ENCODE data around the gene TACR2.
A peak's percentile ranks its signal among the peaks of the same experiment; 100 is the strongest.

Gene TACR2

DNA sequence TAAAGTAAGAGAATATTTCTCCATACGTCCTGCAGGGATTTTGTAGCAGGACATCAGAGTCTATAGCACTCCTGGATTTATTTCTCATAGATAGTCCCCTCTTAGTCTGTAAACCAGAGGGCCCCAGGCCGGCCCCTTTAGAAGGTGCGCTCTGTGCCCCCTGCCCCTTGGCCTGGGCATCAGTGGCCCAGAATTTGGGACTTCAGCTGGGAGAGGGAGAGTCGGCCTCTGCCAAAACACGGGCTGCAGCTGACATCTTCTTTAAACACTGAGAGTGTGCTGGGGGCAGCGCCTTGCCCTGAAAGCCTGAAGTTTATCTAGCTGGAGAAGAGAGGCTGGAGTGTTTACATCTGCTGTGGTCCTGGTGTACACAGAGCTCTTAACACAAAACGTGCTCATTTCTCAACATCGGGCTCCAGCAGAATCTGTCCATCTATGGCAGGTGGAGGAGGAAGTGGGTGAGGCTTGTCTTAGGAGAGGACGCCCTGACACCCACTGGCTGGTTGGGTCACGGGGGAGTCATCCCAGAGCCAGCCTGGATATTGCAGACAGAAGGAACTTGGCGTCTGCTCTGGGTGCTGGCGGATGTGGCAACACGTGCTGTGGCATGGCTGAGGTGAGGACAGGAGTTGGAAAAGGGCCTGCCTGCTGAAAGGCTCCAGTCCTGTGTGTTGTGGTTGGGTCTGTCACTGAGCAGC, 5.0 kb upstream of the TACR2 start:
- FAIRE-seq: no peak
- DNase-seq (ENCODE audit: insufficient read length, low spot score): no peak

DNA sequence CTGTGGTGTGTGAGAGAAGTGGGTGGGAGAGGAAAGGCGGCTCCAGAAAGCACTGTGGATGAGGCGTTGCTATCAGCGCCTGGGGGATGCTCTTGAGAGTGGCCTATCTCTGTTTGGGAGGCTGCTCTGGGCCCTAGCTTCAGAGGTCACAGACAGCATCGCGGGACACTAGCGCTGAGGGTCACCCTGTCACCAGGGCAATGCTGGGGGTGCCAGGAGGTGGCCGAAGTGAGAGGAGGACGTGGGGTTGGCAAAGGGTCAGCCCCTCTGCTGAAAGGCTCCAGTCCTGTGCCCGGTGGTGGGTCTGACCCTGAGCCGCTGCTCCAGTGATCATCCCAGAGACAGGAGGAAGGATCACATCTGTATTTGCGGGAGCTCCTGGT, 3.0 kb upstream of the TACR2 start:
- no peak for FAIRE-seq
- no peak for DNase-seq (ENCODE audit: insufficient read length, low spot score)

DNA sequence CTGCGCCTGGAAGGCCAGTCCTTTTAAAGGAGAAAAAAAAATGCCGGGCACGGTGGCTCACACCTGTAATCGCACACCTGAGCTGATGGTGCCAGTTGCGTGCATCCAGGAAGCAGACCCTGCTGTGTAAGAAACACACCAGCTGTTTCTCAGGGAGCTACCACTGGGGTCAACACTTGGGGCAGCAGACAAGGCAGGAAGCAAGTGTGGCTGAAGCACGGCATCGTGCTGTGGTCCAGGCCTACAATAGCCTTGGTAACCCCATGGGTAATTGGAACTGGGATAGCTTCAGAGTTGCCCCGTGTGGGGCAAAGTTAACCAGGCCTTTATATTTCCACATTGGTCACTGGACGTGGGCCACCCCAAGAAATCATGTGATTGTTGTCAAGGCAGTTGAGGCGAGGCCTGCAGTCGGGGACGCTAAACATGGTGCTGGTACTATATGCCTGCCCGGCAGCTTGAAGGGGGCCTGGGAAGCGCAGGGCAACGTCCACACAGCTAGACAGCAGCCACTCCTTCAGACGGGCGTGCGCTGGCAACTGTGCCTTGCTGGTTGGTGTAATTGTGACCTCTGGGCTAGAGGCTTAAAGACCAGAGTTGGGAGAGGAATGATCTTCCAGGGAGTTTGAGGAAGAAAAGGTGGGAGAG, 2.5 kb upstream of the TACR2 start:
- no peak for FAIRE-seq
- no peak for DNase-seq (ENCODE audit: insufficient read length, low spot score)

DNA sequence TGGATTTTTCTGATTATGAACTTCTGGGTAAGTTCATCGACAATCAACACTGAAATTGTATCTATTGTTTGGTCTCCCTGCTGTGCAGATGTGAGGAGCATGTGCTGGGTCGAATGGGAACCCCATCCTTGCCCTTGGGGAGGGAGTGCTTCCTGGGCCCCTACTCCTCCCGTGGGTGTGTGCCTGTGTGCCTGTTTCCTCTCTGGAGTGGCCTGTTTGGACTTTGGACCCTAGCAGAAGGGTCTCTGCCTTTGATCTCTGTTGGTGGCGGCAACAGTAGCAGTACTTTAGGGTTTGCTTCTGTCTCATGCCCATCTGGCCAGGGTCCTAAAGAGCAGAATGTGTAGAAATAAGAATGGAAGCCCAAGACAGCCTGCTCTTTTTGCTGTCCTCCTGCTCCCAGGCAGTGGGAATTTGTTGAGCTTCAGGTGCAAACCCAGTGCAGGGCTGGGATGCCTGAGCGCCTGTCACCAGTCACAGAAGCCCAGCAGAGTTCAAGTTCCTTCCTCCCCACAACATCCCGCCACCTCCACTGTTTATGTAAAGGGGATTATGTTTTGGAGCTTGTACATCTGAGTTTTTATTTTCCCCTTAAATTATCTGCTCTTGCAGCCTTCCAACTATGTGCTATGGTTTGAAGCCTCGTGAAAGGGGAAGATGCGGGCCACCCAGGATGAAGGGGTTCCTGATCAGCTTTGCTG, 1.5 kb upstream of the TACR2 start:
- FAIRE-seq (no peak), DNase-seq (ENCODE audit: insufficient read length, low spot score) (no peak)

DNA sequence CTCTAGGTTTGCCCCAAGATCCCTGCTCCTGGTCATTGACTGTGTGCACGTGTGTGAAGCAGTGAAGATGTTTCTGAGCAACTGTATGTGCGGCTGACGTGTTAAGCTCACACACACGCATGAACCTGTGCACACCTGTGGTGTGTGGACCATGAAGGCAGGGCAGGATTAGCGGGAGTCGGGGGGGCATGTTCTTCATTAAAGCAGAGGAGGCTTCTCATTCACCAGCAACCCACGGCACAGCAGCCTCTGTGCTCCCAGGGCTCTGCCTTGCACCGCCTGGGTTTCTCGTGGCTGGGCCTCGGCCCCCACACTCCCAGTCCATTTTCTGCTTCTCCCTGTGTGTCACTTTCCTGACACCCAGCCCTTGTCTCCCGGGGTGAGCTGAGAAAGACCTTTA, 824 bp upstream of the TACR2 start:
- no peak for DNase-seq (ENCODE audit: insufficient read length, low spot score)
- FAIRE-seq: no peak

DNA sequence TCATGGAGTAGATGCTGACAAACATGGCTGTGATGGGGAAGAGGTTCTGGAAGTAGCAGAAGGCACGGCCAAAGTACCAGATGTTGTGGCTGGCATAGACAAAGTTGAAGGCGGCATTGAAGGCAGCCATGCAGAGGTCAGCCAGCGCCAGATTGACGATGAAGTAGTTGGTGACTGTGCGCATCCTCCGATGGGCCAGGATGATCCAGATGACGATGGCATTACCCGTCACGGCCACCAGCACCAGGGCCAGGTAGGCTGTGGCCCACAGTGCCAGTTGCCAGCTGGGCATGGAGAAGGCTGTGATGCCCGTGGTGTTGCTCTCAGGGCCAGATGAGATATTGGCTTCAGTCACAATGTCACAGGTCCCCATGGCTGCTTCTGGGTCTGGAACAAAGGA, 767 bp downstream of the TACR2 start:
- DNase-seq (ENCODE audit: insufficient read length, low spot score): no peak
- no peak for FAIRE-seq

DNA sequence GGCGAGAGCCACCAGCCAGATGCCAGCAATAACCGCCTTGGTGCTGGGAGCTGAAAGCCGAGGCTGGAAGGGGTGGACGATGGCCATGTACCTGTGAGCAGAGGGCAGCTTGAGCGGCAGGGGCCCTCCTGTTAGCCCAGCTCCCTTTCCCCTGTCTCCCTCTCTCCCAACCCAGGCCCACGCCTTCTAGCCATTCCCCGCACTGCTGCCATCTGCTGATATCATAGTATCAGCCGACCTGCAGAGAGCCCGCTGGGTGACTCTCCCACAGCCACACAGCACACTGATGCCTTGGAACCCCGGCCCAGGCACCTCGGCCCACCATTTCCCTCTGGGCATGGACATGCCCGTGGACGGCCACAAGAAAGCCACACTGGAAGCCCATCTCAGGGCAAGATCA, 1.7 kb downstream of the TACR2 start:
- no peak for FAIRE-seq
- no peak for DNase-seq (ENCODE audit: insufficient read length, low spot score)

DNA sequence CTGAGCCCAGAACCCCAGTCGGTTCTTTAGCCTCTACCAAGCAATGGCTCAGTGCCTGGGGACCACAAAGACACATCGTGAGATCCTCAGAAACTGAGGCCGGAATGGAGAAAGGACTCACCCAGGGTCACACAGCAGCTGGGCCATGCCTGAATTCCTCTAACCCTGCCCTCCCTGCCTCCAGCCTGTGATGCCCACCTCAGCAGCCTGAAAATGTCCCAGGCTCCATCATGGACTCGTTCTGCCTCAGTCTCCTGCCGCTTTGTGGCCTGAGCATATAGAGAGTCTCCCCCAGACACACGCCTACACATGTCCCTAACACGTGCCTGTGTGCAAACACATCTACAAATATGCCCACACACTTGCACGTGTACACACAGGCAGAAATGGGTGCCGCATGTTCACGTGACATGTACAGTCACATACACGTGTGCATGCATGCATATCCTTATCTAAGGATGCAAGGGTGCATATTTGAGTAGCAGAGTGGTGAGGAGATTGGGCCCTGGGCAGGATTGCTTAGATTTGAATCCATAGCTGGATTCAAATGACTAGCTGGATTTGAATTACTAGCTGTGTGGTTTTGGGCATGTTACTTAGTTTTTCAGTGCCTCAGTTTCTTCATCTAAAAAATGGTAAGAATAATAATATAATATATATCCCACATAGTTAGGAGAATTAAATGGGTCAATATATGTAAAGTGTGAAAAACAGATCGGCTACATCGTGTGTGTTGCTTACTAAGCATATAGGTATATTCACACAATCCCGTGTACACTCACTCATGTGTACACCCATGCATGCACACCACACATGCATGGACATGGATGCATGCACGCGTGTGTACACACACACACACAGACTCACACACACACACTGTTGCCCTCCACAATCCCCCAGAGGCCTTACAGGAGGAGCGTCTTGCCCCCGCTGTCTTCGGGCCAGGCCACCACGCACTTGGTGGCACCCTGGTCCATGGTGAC, 2.4 kb downstream of the TACR2 start:
- no peak for DNase-seq (ENCODE audit: insufficient read length, low spot score)
- peak; percentile 73 for FAIRE-seq

DNA sequence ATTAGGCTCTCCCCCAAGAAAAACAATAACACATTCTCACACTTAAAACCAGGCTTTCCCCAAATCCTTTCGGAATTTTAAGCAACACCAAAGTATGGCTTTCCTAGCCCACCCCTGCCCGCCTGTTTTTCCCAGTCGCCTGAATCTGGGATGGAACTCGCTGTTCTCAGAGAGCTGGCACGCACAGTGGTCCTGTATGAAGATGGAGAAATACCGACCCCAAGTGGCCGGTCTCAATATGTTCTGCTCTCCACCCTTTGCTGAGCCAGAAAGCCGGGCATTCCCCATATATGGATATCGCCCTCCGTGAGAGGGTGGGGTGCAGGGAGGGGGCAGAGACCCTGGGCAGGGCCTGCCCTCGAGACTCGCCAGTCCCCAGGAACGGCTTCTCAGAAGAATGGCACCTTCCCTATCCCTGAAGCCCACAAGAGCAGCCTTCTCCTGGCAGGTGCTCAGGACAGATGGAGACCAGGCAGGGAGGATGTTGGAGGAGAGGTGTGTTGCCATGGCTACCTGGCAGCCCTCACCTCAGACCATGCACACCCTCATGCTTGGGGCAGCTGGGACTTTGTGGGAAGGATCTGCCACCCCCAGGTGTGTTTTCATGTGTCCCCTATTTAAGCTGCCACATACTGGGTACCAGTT, 3.4 kb downstream of the TACR2 start:
- FAIRE-seq (peak; percentile 59), DNase-seq (ENCODE audit: insufficient read length, low spot score) (peak; percentile 86)

DNA sequence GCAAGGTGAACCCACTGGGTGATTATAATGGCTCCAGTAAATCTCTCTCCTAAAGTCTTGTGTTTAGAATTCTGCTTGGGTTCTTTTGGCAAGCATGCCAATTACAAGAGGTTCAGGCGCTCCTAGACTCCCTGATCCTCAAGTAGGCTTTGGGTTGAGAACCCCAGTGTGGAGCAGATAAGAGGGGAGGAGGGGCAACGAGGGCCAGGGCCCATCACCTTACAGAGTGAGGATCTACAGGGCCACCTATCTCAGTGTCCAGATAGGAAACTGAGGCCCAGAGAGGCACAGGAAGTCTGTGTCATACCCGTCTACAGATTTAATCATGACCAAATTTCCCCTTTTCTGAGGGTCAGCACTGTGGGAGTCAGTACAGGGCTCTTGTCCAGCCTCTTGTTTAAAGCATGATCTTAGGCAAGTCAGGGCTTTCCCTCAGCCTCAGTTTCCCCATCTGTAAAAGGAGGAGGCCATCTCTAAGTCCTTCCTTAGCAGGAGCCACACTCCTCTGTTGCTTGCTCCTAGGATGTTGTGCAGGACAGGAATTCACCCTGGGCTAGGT, 4.4 kb downstream of the TACR2 start:
- FAIRE-seq (no peak), DNase-seq (ENCODE audit: insufficient read length, low spot score) (no peak)

DNA sequence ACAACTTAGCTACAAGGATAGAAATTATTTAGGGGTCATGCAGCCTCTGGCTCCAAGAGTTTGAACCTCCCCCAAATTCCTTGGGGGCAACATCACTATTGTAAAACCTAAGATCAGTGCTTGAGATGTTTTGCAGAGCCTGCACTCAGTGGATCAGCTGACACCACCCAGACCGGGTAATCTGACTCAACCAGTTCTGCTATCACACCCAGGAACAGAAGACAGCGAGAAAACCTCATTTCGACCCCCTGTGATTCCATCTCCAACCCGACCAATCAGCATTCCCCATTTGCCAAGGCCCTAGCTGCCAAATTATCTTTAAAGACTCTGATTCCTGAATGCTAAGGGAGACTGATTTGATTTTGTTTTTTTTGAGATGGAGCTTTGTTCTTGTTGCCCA, 5.2 kb downstream of the TACR2 start:
- DNase-seq (ENCODE audit: insufficient read length, low spot score) (no peak), FAIRE-seq (no peak)

DNA sequence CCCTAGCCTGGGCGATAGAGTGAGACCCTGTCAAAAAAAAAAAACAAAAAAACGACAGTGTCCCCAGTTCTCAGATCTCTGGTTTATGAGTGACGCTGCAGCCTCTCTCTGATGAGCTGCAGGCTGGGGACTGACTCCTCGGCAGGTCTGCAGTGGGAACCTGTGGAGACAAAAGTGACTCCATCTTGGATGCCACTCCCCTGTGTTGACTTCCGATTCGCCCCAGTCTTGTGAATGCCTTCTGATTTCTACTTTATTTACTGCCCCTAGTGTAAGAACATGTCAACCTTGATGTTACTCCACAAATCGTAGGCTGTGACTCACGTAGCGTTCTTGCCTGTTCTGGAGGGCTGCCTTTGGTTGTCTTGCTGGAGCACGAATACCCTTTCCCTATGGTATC, 6.2 kb downstream of the TACR2 start:
- FAIRE-seq: no peak

DNA sequence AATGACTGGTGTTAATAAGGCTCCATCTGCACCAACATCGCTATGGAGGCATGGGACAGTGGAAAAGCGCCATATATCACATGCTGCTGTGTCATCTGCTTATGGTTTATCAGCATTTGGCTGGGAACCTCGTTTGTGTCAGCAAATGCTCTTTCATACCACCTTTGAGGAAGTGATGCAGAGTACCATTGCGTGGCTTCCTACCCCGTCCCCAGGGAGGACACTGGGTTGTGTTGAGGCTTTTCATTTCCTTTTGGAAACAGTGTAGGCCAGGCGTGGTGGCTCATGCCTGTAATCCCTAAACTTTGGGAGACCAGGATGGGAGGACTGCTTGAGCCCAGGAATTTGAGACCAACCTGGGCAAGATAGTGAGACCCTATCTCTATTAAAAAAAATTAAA, 6.8 kb downstream of the TACR2 start:
- FAIRE-seq (no peak), DNase-seq (ENCODE audit: insufficient read length, low spot score) (no peak)

More for the DNA sequence above, 6.2 kb downstream of the TACR2 start:
- no peak for DNase-seq (ENCODE audit: insufficient read length, low spot score)

DNA sequence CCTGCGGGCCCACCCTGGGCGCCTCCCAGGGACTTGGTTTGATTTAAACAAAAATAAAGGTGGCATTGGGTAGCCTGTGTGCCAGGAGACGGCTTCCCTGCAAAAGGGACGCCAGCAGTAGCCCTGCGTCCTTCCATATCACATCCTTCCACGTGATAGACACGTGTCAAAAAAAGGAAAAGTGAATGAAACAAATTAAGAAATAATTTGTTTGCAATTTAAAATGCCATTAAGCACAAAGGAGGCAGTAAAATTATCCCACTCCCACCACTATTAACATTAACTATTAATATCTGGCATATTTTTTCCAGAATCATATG, 7.6 kb downstream of the TACR2 start:
- DNase-seq (ENCODE audit: insufficient read length, low spot score) (no peak), FAIRE-seq (no peak)

DNA sequence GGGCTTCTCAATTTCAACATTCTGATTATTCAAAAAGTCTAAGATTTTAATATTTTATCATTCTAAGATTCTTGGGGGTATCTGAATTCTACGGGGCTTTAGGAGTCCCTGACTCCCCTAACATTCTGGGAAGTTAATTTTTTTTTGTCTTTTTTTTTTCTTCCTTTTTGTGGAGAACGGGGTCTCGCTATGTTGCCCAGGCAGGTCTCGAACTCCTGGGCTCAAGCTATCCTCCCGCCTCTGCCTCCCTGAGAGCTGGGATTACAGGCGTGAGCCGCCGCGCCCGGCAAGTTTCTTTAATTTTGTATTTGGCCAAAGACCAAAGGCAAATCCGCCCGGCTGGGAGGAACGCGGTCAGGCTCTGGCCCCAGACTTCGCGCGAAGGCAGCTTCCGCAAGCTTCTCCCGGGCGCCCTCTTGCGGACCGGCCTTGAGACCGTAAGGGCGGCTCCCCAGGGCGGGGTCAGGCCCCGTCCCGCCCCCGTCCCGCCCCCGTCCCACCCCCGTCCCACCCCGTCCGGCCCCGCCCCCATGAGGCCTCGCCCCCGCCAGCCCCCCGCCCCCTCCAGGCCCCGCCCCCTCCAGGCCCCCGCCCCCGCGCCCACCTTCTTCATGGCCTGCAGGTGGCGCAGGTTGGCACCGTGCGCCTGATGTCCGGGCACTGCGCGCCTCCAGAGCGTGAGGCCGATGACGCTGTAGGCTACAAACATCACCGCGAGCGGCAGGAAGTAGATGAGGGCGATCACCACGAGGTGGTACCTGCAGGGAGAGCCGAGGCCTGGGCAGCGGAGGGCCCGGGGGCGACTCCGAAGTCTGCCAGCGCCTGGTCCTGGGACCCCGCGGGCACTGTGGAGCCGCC, 8.2 kb downstream of the TACR2 start:
- FAIRE-seq: peak; percentile 89
- DNase-seq (ENCODE audit: insufficient read length, low spot score): peak; percentile 95

DNA sequence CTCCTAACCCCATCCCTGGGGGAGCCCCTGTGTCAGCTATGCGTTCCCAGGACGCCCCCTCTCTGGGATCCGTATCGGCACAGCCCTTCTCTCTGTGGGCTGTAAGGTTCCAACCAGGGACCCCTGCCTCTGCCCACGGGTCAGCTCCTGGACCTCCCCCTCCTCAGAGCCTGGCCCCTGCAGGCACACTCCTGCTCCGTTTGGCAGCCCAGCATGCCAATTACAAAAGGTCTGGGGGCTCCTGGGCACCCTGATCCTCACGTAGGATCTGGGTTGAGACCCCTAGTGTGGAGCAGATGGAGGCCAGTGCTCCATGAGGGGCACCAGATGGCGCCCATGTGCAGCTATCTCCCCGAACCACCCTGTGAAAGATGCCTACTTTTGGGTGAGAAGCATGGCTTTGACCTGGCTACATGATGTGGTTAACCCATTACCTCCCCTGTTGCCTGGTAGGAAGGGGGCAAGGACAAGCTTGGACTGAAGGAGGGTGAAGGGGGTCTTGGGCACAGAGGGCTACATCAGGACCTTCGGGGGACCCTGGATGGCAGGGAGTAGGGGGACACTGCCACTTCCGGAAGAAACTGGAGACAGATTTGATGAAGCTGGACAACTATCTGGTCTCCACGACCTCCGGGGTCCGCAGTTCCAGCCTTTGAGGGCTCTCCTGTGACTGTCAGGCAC, 9.0 kb downstream of the TACR2 start:
- peak; percentile 48 for DNase-seq (ENCODE audit: insufficient read length, low spot score)
- FAIRE-seq: peak; percentile 65

DNA sequence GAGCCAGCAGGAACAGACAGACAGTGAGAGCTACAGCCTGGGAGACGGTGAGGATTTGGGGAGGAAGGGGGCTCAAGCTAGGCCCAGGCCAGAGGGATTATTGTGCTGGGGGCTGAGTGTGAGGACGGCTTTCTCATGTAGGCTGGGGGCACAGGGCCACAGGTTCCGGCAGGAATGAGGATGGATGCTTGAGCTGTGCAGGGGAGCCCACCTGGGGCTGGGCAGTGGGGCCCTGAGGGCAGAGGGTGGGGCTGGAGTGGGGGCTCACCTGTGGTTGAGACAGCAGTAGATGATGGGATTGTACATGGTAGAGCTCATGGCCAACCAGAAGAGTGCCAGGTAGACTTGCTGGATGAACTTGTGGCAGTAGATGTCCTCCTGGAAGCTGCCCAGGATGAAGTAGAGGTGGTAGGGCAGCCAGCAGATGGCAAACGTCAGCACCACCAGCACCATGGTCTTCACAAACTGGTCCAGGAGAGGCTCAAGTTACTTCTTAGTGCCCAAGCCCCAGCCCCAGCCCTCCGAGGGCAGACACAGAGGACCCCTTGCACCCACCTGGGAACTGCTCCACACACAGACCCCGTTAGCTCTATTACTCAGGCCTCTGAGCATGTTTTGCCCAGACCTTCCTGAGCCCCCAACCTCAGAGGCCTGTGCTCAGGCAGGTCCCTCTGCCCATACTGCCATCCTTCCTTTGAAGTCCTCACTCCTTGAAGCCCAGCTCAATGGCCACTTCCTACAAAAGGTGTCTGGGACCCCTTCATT, 9.7 kb downstream of the TACR2 start:
- no peak for FAIRE-seq

DNA sequence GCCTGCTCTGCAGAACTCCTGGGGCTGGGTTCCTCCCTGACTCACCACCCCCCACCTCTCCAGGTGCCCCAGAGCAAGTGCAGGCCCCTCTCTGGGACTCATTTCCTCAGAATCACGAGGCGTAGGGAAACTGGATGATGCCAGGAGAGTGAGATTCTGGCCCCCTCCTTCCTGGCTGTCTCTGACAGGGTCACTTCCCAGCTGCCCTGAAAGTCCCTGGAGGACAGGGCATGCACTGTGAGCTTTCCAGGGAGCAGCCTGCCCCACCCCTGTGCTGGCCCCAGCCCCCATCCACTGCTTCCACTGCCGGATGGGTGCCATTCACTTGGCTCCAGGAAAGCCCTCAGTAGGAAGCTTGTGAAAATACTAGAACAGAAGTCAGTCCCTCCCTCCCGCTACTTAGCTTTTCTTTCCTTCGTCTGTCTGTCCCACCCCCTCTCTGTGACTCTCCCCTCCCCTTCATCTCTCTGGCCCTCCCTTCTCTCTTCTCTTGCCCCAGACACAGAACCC, 10.4 kb downstream of the TACR2 start:
- no peak for DNase-seq (ENCODE audit: insufficient read length, low spot score)
- FAIRE-seq: no peak

More for the DNA sequence above, 9.7 kb downstream of the TACR2 start:
- no peak for DNase-seq (ENCODE audit: insufficient read length, low spot score)

Data from HTR-8/SVneo (cell line).